ENCODE results near the gene PLEKHM2. TPM values are rescaled to one million over a fixed set of nuclear protein-coding genes. Genes with fewer than 3 reads are reported as not detected.

The PLEKHM2 gene
- total RNA-seq, 1 donor from 2014 or later = 80.4 TPM

DNA sequence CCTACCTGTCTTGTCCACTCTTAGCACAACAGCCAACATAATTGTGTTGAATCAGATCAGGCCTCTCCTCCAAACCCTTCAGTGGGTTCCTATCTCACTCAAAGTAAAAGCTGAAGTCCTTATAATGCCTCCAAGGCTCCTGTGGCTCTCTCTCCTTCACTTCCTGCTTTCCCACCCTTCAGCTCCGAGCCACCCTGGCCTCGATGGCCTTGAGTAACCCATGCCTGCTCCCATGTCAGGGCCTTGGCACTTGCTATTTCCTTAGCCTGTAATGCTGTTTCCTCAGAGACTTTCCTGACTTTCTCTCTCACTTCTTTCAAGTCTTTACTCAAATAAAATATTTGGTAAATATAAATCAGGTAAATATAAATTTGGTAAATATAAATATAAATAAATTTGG, 8.1 kb upstream of the PLEKHM2 start:
- intact Hi-C loops (cut with DNase I) = no loop called here
- Histone ChIP-seq H3K9me3 (no peaks in the 10 kb centered on the region), H3K27ac (no peak overlapping the region), H3K36me3 (no peaks in the 10 kb centered on the region), H3K4me3 (no peak overlapping the region), H3K27me3 (ENCODE audit: low read depth) (no peaks in the 10 kb centered on the region), H3K4me1 (peaks cover 7% of the 10 kb centered on the region)
- DNase-seq = no peak
- TF ChIP-seq, protein P1, sequence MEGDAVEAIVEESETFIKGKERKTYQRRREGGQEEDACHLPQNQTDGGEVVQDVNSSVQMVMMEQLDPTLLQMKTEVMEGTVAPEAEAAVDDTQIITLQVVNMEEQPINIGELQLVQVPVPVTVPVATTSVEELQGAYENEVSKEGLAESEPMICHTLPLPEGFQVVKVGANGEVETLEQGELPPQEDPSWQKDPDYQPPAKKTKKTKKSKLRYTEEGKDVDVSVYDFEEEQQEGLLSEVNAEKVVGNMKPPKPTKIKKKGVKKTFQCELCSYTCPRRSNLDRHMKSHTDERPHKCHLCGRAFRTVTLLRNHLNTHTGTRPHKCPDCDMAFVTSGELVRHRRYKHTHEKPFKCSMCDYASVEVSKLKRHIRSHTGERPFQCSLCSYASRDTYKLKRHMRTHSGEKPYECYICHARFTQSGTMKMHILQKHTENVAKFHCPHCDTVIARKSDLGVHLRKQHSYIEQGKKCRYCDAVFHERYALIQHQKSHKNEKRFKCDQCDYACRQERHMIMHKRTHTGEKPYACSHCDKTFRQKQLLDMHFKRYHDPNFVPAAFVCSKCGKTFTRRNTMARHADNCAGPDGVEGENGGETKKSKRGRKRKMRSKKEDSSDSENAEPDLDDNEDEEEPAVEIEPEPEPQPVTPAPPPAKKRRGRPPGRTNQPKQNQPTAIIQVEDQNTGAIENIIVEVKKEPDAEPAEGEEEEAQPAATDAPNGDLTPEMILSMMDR (IDR thresholded peaks at IDR 0.05) = no peak
- ATAC-seq = peak in 1 of 2 donors; percentile 45

DNA sequence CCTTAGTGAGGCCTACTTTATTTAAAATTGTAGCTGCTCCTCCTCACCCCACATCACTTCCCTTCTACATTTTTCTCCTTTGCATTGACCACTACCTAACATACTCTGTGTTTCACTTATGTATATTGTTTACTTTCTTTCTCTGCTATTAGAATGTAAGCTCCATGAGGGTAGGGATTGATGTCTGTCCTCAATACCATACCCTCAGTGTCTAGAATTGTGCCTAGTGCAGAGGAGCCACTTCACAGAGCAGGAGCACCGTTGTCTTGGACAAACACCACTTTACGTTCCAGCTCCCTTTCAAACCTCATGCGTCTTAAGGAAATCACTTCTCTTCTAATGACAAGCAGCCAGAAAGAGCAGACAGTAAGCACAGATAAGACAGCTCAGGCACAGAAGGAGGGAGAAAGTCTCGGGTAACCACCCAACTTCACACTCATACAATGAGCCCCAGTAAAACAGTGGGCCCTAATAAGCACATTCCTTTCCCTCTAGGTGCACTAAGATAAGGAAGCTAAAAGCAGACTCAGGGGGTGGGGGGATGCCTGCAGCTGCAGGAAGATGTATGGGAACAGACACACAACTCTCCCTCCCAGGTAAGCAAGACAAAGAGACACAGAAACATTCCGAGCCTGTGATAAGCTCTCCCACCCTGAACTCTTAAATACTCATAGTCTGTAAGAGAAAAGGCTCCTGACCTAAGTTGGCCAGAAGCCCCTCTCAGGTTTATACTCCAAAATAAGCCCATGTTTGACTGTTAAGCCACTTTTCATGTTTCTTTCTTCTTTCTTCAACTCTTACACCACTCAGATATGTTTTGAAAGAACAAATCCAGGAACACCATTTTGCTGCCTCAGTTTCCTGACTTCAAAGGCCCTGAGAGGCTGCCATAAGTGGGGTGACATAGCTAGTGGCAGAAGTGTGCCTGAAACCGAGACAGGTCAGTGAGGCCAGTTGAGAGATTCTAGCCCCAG, 7.1 kb upstream of the PLEKHM2 start:
- no peaks in the 10 kb centered on the region for H3K27me3 ChIP-seq (ENCODE audit: low read depth)
- no peak overlapping the region for H3K4me3 ChIP-seq
- no peak for DNase-seq
- ATAC-seq = no peak
- H3K36me3 ChIP-seq = no peaks in the 10 kb centered on the region
- intact Hi-C loops (cut with DNase I) = no loop called here
- no peaks in the 10 kb centered on the region for H3K9me3 ChIP-seq
- peaks cover 8% of the 10 kb centered on the region for H3K4me1 ChIP-seq
- H3K27ac ChIP-seq = no peak overlapping the region
- TF ChIP-seq, protein P1 (IDR thresholded peaks at IDR 0.05) = no peak

DNA sequence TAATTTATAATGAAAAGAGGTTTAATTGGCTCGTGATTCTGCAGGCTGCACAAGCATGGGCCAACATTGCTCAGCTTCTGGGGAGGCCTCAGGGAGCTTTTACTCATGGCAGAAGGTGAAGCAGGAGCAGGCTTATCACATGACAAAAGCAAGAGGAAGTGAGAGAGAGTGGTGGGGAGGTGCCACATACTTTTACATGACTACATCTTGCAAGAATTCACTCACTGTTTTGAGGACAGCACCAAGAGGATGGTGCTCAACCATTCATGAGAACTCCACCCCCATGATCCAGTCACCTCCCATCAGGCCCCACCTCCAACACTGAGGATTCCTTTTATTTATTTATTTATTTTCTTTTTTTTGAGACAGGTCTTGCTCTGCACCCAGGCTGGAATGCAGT, 5.5 kb upstream of the PLEKHM2 start:
- H3K36me3 ChIP-seq = no peaks in the 10 kb centered on the region
- no peak overlapping the region for H3K27ac ChIP-seq
- DNase-seq (no peak), ATAC-seq (peak; percentile 68 to 75)
- H3K4me3 ChIP-seq = no peak overlapping the region
- H3K27me3 ChIP-seq (ENCODE audit: low read depth) = no peaks in the 10 kb centered on the region
- TF ChIP-seq, protein P1 (IDR thresholded peaks at IDR 0.05) = no peak
- intact Hi-C loops (cut with DNase I) = no loop called here
- H3K9me3 ChIP-seq = no peaks in the 10 kb centered on the region
- H3K4me1 ChIP-seq = peaks cover 8% of the 10 kb centered on the region

DNA sequence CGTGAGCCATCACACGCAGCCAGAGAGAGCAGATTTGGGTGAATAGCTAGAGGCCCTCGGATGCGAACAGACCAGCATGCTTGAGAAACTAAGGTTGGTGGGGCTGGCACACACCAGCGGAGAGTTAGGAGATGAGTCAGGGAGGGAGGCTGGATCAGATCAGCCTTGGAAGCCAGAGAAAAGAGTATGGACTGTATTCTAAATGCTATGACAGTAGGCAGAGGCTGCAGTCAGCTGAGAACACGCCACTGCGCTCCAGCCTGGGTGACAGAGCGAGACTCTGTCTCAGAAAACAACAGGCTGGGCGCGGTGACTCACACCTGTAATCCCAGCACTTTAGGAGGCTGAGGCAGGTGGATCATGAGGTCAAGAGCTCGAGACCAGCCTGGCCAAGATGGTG, 4.0 kb upstream of the PLEKHM2 start:
- Histone ChIP-seq H3K27ac (no peak overlapping the region), H3K4me1 (peaks cover 10% of the 10 kb centered on the region), H3K4me3 (no peak overlapping the region), H3K27me3 (ENCODE audit: low read depth) (no peaks in the 10 kb centered on the region), H3K9me3 (no peaks in the 10 kb centered on the region), H3K36me3 (no peaks in the 10 kb centered on the region)
- TF ChIP-seq, protein P1 (IDR thresholded peaks at IDR 0.05) = no peak
- intact Hi-C loops (cut with DNase I) = no loop called here
- DNase-seq (no peak), ATAC-seq (no peak)

DNA sequence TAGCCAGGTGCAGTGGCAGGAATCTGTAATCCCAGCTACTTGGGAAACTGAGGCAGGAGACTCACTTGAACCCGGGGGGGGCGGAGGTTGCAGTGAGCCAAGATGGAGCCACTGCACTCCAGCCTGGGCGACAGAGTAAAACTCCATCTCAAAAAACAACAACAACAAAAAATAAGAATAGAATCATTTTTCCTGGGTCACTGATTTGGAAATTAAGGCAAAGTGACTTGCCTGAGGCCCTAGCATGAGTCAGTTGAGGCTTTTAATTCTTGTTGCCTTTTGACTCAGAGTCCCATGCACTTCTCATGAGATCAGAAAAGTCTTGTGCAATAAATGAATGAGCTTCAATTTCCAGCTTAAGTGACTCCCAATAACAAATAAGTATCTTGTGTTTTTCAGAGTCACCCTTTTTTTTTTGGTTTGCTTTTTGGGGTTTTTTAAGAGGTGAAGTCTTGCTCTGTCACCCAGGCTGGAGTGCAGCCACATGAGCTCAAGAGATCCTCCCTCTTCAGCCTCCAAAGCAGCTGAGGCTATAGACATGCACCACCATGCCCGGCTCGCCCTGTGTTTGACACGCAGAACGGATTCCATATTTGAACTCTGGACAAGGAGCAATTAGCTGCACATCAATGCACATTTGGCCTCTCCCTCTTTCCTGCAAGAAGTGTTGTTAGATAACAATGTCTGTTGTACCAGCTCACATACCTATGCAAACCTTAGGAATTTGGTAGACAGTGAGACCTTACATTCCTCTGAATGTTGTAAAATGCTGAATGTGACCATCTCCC, 3.4 kb upstream of the PLEKHM2 start:
- intact Hi-C loops (cut with DNase I) = no loop called here
- Histone ChIP-seq H3K4me1 (peaks cover 16% of the 10 kb centered on the region), H3K9me3 (no peaks in the 10 kb centered on the region), H3K27ac (no peak overlapping the region), H3K36me3 (no peaks in the 10 kb centered on the region), H3K27me3 (ENCODE audit: low read depth) (no peaks in the 10 kb centered on the region), H3K4me3 (no peak overlapping the region)
- DNase-seq = no peak
- ATAC-seq = no peak
- TF ChIP-seq, protein P1 (IDR thresholded peaks at IDR 0.05) = no peak
